ENCODE data around the gene SMOC1. TPM values are rescaled to one million over a fixed set of nuclear protein-coding genes. Genes with fewer than 3 reads are reported as not detected.

SMOC1 gene
- total RNA-seq, 1 donor from 2014 or later: 0.49 TPM

GRCh38 chr14:69972755-69973154, 93.5 kb downstream of the SMOC1 start:
- no peak overlapping the region for H3K27ac Mint-ChIP-seq (ENCODE audit: unreplicated experiment)
- H3K27me3 Mint-ChIP-seq (ENCODE audit: unreplicated experiment): peaks cover 2% of the 10 kb centered on the region
- peaks cover 1% of the 10 kb centered on the region for H3K9me3 Mint-ChIP-seq (ENCODE audit: unreplicated experiment)
- no peak overlapping the region for H3K4me3 Mint-ChIP-seq (ENCODE audit: unreplicated experiment)
- no peak for DNase-seq
- H3K36me3 Mint-ChIP-seq (ENCODE audit: unreplicated experiment): no peaks in the 10 kb centered on the region
- no peaks in the 10 kb centered on the region for H3K4me1 Mint-ChIP-seq (ENCODE audit: low read depth, unreplicated experiment)
- no peak for TF ChIP-seq CTCF (IDR thresholded peaks at IDR 0.05; ENCODE audit: partially characterized antibody, unreplicated experiment)

GRCh38 chr14:69973846-69974245, 94.6 kb downstream of the SMOC1 start:
- DNase-seq: no peak
- H3K27ac Mint-ChIP-seq (ENCODE audit: unreplicated experiment): no peak overlapping the region
- TF ChIP-seq CTCF (IDR thresholded peaks at IDR 0.05; ENCODE audit: partially characterized antibody, unreplicated experiment): no peak
- no peaks in the 10 kb centered on the region for H3K36me3 Mint-ChIP-seq (ENCODE audit: unreplicated experiment)
- H3K9me3 Mint-ChIP-seq (ENCODE audit: unreplicated experiment): peaks cover 1% of the 10 kb centered on the region
- H3K27me3 Mint-ChIP-seq (ENCODE audit: unreplicated experiment): peaks cover 2% of the 10 kb centered on the region
- H3K4me1 Mint-ChIP-seq (ENCODE audit: low read depth, unreplicated experiment): no peaks in the 10 kb centered on the region
- H3K4me3 Mint-ChIP-seq (ENCODE audit: unreplicated experiment): no peak overlapping the region

DNA sequence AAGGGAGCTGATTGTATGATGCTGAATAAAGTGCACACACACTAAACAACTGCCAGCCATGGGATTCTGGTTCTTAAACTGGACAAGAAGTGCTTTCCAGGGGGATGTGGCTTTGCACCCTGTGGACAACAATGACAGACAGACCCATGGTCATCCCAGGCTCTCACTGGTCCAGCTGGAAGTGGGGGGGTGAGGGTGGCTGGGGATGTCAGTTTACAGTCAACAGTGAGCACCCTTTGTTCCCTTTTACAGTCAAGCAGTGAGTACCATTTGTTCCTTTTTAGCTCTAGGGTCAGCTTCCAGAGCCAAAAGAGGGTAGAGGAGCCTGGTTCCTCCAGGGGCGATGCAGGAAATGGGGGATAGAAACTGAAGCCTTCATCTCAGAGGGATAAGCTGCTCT, 100.7 kb downstream of the SMOC1 start:
- no peaks in the 10 kb centered on the region for H3K36me3 Mint-ChIP-seq (ENCODE audit: unreplicated experiment)
- no peak for TF ChIP-seq CTCF (IDR thresholded peaks at IDR 0.05; ENCODE audit: partially characterized antibody, unreplicated experiment)
- H3K27me3 Mint-ChIP-seq (ENCODE audit: unreplicated experiment): peaks cover 4% of the 10 kb centered on the region
- H3K4me1 Mint-ChIP-seq (ENCODE audit: low read depth, unreplicated experiment): no peaks in the 10 kb centered on the region
- no peak overlapping the region for H3K4me3 Mint-ChIP-seq (ENCODE audit: unreplicated experiment)
- H3K9me3 Mint-ChIP-seq (ENCODE audit: unreplicated experiment): no peaks in the 10 kb centered on the region
- DNase-seq: no peak
- H3K27ac Mint-ChIP-seq (ENCODE audit: unreplicated experiment): no peak overlapping the region

DNA sequence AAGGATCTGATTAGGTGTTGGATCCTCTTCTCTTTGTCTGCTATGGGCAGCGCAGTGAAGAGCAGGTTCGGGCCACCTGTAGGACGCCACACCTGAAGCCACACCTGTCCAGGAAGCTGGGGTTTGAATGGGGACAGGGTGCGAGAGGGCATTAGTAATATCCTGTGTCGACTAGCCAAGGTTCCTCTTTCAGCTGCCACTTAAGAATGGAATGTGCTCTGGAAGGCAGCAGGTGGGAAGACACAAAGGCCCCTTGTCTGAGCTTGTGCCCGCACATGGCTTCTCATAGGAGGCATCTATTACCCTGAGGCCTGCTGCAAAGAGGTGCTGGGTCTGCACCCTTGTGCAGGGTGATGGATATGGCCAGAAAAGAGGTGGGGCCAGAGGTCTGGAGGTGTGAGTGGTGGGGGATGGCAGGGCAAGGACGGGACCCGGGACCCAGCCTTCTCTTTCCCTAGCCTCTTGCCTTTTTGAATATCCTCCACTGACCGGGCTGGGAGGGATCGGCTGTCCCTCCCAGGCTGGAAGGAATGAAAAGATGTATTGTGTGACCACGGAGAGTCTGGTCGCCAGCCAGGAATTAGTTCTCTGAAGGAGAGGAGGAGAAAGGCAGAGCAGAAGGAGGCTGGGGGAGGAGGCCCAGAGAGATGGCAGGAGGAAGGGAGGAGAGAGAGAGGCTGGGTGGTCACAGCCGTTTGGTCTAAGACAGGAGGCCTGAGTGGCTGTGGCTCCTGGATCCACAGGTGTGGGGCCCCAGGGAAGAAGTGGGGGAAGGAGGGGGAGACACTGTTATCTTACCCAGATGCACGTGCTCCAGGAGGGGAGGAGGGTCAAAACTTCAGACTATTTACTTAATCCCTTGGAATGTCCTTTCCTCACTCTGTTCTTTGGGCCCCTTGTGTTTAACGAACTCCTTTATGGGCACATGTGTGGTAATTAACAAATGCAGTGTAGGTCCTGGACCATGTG, 101.5 kb downstream of the SMOC1 start:
- Mint-ChIP-seq H3K36me3 (ENCODE audit: unreplicated experiment) (no peaks in the 10 kb centered on the region), H3K4me1 (ENCODE audit: low read depth, unreplicated experiment) (no peaks in the 10 kb centered on the region), H3K27ac (ENCODE audit: unreplicated experiment) (no peak overlapping the region), H3K9me3 (ENCODE audit: unreplicated experiment) (no peaks in the 10 kb centered on the region), H3K27me3 (ENCODE audit: unreplicated experiment) (peaks cover 2% of the 10 kb centered on the region), H3K4me3 (ENCODE audit: unreplicated experiment) (no peak overlapping the region)
- TF ChIP-seq CTCF (IDR thresholded peaks at IDR 0.05; ENCODE audit: partially characterized antibody, unreplicated experiment): no peak
- DNase-seq: no peak

- Mint-ChIP-seq H3K9me3 (ENCODE audit: unreplicated experiment) (peaks cover 2% of the 10 kb centered on the region), H3K27ac (ENCODE audit: unreplicated experiment) (no peak overlapping the region), H3K36me3 (ENCODE audit: unreplicated experiment) (no peaks in the 10 kb centered on the region), H3K4me3 (ENCODE audit: unreplicated experiment) (no peak overlapping the region), H3K27me3 (ENCODE audit: unreplicated experiment) (peaks cover 2% of the 10 kb centered on the region), H3K4me1 (ENCODE audit: low read depth, unreplicated experiment) (no peaks in the 10 kb centered on the region)
- DNase-seq: no peak
- no peak for TF ChIP-seq CTCF (IDR thresholded peaks at IDR 0.05; ENCODE audit: partially characterized antibody, unreplicated experiment)
Observed at GRCh38 chr14:69982220-69982839, 103.1 kb downstream of the SMOC1 start.
